Muscle layer of colon (tissue), 2 donors: ENCODE data around the gene ZNF25.
A peak's percentile ranks its signal among the peaks of the same experiment; 100 is the strongest.
"Not testable (repeated sequence)": the region's sequence is repeated elsewhere in the genome, so short reads cannot be mapped to it uniquely, and the experiment has no call there.

ENCODE experiments used
- H3K27ac ChIP-seq: one replicate; pipeline ENCODE4 v1.7.0; 2013; ENCODE audit warnings: low read depth, mild to moderate bottlenecking, low read length, moderate library complexity
- H3K27me3 ChIP-seq, 2 donors: one replicate each; pipeline ENCODE4 v1.7.0; 2013; ENCODE audit warnings: low read length in 2 of 2, mild to moderate bottlenecking in 2 of 2; ENCODE audit not compliant: insufficient read depth in 2 of 2, control insufficient read depth in 1 of 2
- H3K36me3 ChIP-seq: one replicate; pipeline ENCODE4 v1.7.0; 2013; ENCODE audit warnings: mild to moderate bottlenecking, low read length; ENCODE audit not compliant: insufficient read depth
- H3K4me1 ChIP-seq: one replicate; pipeline ENCODE4 v1.7.0; 2013; ENCODE audit warnings: mild to moderate bottlenecking, low read length; ENCODE audit not compliant: insufficient read depth
- H3K4me3 ChIP-seq, 2 donors: one replicate each; pipeline ENCODE4 v1.7.0; 2013; ENCODE audit warnings: low read length in 2 of 2, low read depth in 1 of 2, mild to moderate bottlenecking in 1 of 2, moderate library complexity in 1 of 2
- H3K9ac ChIP-seq: one replicate; pipeline ENCODE4 v1.7.0; 2013; ENCODE audit warnings: low read length
- H3K9me3 ChIP-seq: one replicate; pipeline ENCODE4 v1.7.0; 2013; ENCODE audit warnings: mild to moderate bottlenecking, low read length
- donor health status: abdominal sarcoma.
- donor health status: Adenocarcinoma of cecum.

The ZNF25 gene

GRCh38 chr10:37976091-37976879 is at the start of gene ZNF25:
TSS of gene ZNF25 (minus strand) at chr10:37976647. CDS start at chr10:37971722, 4,925 bp downstream.
- peak within 1 kb of the TSS; percentile 97 for H3K27ac ChIP-seq
- no peaks in the 10 kb centered on the region for H3K9me3 ChIP-seq
- peaks cover 9% of the 10 kb centered on the region for H3K4me1 ChIP-seq
- H3K4me3 ChIP-seq: peak within 1 kb of the TSS; percentile 60 to 76
- no peaks in the 10 kb centered on the region for H3K27me3 ChIP-seq
- no peaks in the 10 kb centered on the region for H3K36me3 ChIP-seq
- peak within 1 kb of the TSS; percentile 36 for H3K9ac ChIP-seq

GRCh38 chr10:38025283-38025682 is 48.8 kb upstream of the ZNF25 start:
- H3K27ac ChIP-seq: no peak overlapping the region
- no peak overlapping the region for H3K9ac ChIP-seq
- no peaks in the 10 kb centered on the region for H3K9me3 ChIP-seq
- H3K4me1 ChIP-seq: no peaks in the 10 kb centered on the region
- no peaks in the 10 kb centered on the region for H3K27me3 ChIP-seq
- peaks cover 33% of the 10 kb centered on the region for H3K36me3 ChIP-seq
- H3K4me3 ChIP-seq: no peak overlapping the region

- not testable (repeated sequence) for H3K9me3 ChIP-seq, H3K27ac ChIP-seq, H3K4me1 ChIP-seq, H3K9ac ChIP-seq, H3K27me3 ChIP-seq, H3K4me3 ChIP-seq
- peaks cover 47% of the 10 kb centered on the region for H3K36me3 ChIP-seq
These were observed 42.7 kb upstream of the ZNF25 start for GRCh38 chr10:38019124-38019523.

GRCh38 chr10:38016354-38016753 is 39.9 kb upstream of the ZNF25 start:
- Histone ChIP-seq H3K9me3 (no peaks in the 10 kb centered on the region), H3K4me3 (no peak overlapping the region), H3K4me1 (peaks cover 8% of the 10 kb centered on the region), H3K27ac (no peak overlapping the region), H3K27me3 (no peaks in the 10 kb centered on the region), H3K9ac (no peak overlapping the region), H3K36me3 (peaks cover 54% of the 10 kb centered on the region)

GRCh38 chr10:38010119-38010903 is 33.9 kb upstream of the ZNF25 start, which contains the start of gene ZNF33A:
TSS of gene ZNF33A (plus strand) at chr10:38010675. CDS start at chr10:38012342, 1,667 bp downstream.
- peak within 1 kb of the TSS; percentile 100 for H3K27ac ChIP-seq
- H3K4me1 ChIP-seq: peaks cover 9% of the 10 kb centered on the region
- no peaks in the 10 kb centered on the region for H3K9me3 ChIP-seq
- H3K4me3 ChIP-seq: peak within 1 kb of the TSS; percentile 77 to 91
- peak within 1 kb of the TSS; percentile 78 for H3K9ac ChIP-seq
- no peaks in the 10 kb centered on the region for H3K27me3 ChIP-seq
- H3K36me3 ChIP-seq: peaks cover 8% of the 10 kb centered on the region

GRCh38 chr10:38007991-38008390 is 31.5 kb upstream of the ZNF25 start:
- H3K36me3 ChIP-seq: no peaks in the 10 kb centered on the region

GRCh38 chr10:38007551-38007950 is 31.1 kb upstream of the ZNF25 start:
- Histone ChIP-seq H3K4me3 (no peak overlapping the region), H3K4me1 (peaks cover 9% of the 10 kb centered on the region), H3K9me3 (no peaks in the 10 kb centered on the region), H3K36me3 (no peaks in the 10 kb centered on the region), H3K9ac (no peak overlapping the region), H3K27ac (no peak overlapping the region), H3K27me3 (no peaks in the 10 kb centered on the region)

More at GRCh38 chr10:38007991-38008390, 31.5 kb upstream of the ZNF25 start:
- peaks cover 9% of the 10 kb centered on the region for H3K4me1 ChIP-seq
- H3K9ac ChIP-seq: no peak overlapping the region
- H3K9me3 ChIP-seq: no peaks in the 10 kb centered on the region
- no peaks in the 10 kb centered on the region for H3K27me3 ChIP-seq
- no peak overlapping the region for H3K4me3 ChIP-seq
- H3K27ac ChIP-seq: no peak overlapping the region

GRCh38 chr10:38003588-38003987 is 27.1 kb upstream of the ZNF25 start:
- no peak overlapping the region for H3K9ac ChIP-seq
- H3K27ac ChIP-seq: no peak overlapping the region
- H3K9me3 ChIP-seq: no peaks in the 10 kb centered on the region
- H3K4me1 ChIP-seq: no peaks in the 10 kb centered on the region
- no peaks in the 10 kb centered on the region for H3K27me3 ChIP-seq
- no peak overlapping the region for H3K4me3 ChIP-seq
- H3K36me3 ChIP-seq: no peaks in the 10 kb centered on the region

GRCh38 chr10:38003026-38003425 is 26.6 kb upstream of the ZNF25 start:
- H3K27ac ChIP-seq: no peak overlapping the region
- H3K36me3 ChIP-seq: no peaks in the 10 kb centered on the region
- H3K27me3 ChIP-seq: no peaks in the 10 kb centered on the region
- H3K9ac ChIP-seq: no peak overlapping the region
- no peaks in the 10 kb centered on the region for H3K4me1 ChIP-seq
- H3K9me3 ChIP-seq: no peaks in the 10 kb centered on the region
- no peak overlapping the region for H3K4me3 ChIP-seq

- not testable (repeated sequence) for H3K9me3 ChIP-seq, H3K4me3 ChIP-seq, H3K27me3 ChIP-seq
These were observed 24.0 kb upstream of the ZNF25 start for GRCh38 chr10:38000474-38000873.

GRCh38 chr10:37998920-37999319 is 22.5 kb upstream of the ZNF25 start:
- H3K9ac ChIP-seq, H3K4me3 ChIP-seq, H3K36me3 ChIP-seq, H3K4me1 ChIP-seq, H3K27me3 ChIP-seq, H3K27ac ChIP-seq, H3K9me3 ChIP-seq: not testable (repeated sequence)

More at GRCh38 chr10:38000474-38000873, 24.0 kb upstream of the ZNF25 start:
- not testable (repeated sequence) for H3K36me3 ChIP-seq, H3K4me1 ChIP-seq, H3K9ac ChIP-seq, H3K27ac ChIP-seq
